Liver (tissue), 9 donors: ENCODE results near the gene GNAT2. TPM values are rescaled to one million over a fixed set of nuclear protein-coding genes. Genes with fewer than 3 reads are reported as not detected.

Source experiments
- DNase-seq: peaks from one replicate; pipeline ENCODE4 v3.0.0-alpha.2; 2017; ENCODE audit warnings: low spot score
- H3K27ac ChIP-seq, 2 donors: one replicate each; pipeline ENCODE4 v1.7.0; 2013; ENCODE audit warnings: inconsistent platforms in 2 of 2, low read length in 2 of 2, control low read depth in 1 of 2, low read depth in 1 of 2, mild to moderate bottlenecking in 1 of 2
- H3K27me3 ChIP-seq, 4 donors: one replicate each; pipeline versions ENCODE4 v1.6.1 to v1.7.0; 2013; ENCODE audit warnings: low read length in 3 of 4, inconsistent platforms in 1 of 4, mild to moderate bottlenecking in 1 of 4, moderate library complexity in 1 of 4; ENCODE audit not compliant: control insufficient read depth in 4 of 4, insufficient read depth in 4 of 4
- H3K36me3 ChIP-seq, 4 donors: one replicate each; pipeline versions ENCODE4 v1.6.1 to v1.7.0; 2013; ENCODE audit warnings: low read length in 3 of 4, mild to moderate bottlenecking in 3 of 4, low read depth in 1 of 4, moderate library complexity in 1 of 4; ENCODE audit not compliant: control insufficient read depth in 4 of 4, insufficient read depth in 3 of 4
- H3K4me1 ChIP-seq, 4 donors: one replicate each; pipeline versions ENCODE4 v1.6.1 to v1.7.0; 2013; ENCODE audit warnings: low read length in 3 of 4, mild to moderate bottlenecking in 3 of 4, moderate library complexity in 1 of 4; ENCODE audit not compliant: control insufficient read depth in 4 of 4, insufficient read depth in 4 of 4
- H3K4me3 ChIP-seq, 3 donors: one replicate each; pipeline versions ENCODE4 v1.6.1 to v1.7.0; 2013; ENCODE audit warnings: low read length in 3 of 3, control low read depth in 1 of 3, low read depth in 1 of 3, mild to moderate bottlenecking in 1 of 3
- H3K9ac ChIP-seq, 2 donors: one replicate each; pipeline ENCODE4 v1.7.0; 2013; ENCODE audit warnings: low read length in 2 of 2, mild to moderate bottlenecking in 2 of 2, moderate library complexity in 2 of 2, control low read depth in 1 of 2, low read depth in 1 of 2
- H3K9me3 ChIP-seq, 4 donors: one replicate each; pipeline versions ENCODE4 v1.6.1 to v1.7.0; 2013; ENCODE audit warnings: low read length in 3 of 4; ENCODE audit not compliant: control insufficient read depth in 4 of 4
- ATF3 ChIP-seq: IDR thresholded peaks from 2 replicates; pipeline ENCODE4 v1.6.1; 2016; ENCODE audit warnings: antibody characterized with exemption
- CTCF ChIP-seq: fragments of 150-350 bp; IDR thresholded peaks from 2 replicates; pipeline ENCODE4 v1.5.1; 2017; ENCODE audit warnings: improper control_type of control experiment, low read depth, low read length; ENCODE audit not compliant: missing input control
- FOXA1 ChIP-seq: IDR thresholded peaks from 2 replicates; pipeline ENCODE4 v1.6.1; 2016; ENCODE audit warnings: antibody characterized with exemption
- GABPA ChIP-seq, 2 donors: IDR thresholded peaks in 1 of 2; conservative IDR thresholded peaks in 1 of 2; 2 replicates each; pipeline ENCODE4 v1.6.1; 2016; ENCODE audit warnings: antibody characterized with exemption in 2 of 2, mild to moderate bottlenecking in 1 of 2, moderate library complexity in 1 of 2
- HNF4A ChIP-seq, 2 donors: conservative IDR thresholded peaks; 2 replicates each; pipeline ENCODE4 v1.6.1; 2016; ENCODE audit warnings: antibody characterized with exemption in 2 of 2, mild to moderate bottlenecking in 2 of 2
- HNF4G ChIP-seq: IDR thresholded peaks from 2 replicates; pipeline ENCODE4 v1.6.1; 2016; ENCODE audit warnings: antibody characterized with exemption
- JUND ChIP-seq, 2 donors: IDR thresholded peaks; 2 replicates each; pipeline ENCODE4 v1.6.1; 2016; ENCODE audit warnings: antibody characterized with exemption in 2 of 2
- MAX ChIP-seq: IDR thresholded peaks from 2 replicates; pipeline ENCODE4 v1.6.1; 2016; ENCODE audit warnings: antibody characterized with exemption
- NR2F2 ChIP-seq: IDR thresholded peaks from 2 replicates; pipeline ENCODE4 v1.6.1; 2016; ENCODE audit warnings: antibody characterized with exemption
- RAD21 ChIP-seq, 2 donors: IDR thresholded peaks; 2 replicates each; pipeline ENCODE4 v1.6.1; 2016; ENCODE audit warnings: antibody characterized with exemption in 2 of 2, mild to moderate bottlenecking in 2 of 2
- RXRA ChIP-seq, 2 donors: IDR thresholded peaks; 2 replicates each; pipeline ENCODE4 v1.6.1; 2017 to 2018; ENCODE audit warnings: antibody characterized with exemption in 2 of 2, mild to moderate bottlenecking in 1 of 2
- SP1 ChIP-seq: IDR thresholded peaks from 2 replicates; pipeline ENCODE4 v1.6.1; 2018; ENCODE audit warnings: antibody characterized with exemption, mild to moderate bottlenecking
- TAF1 ChIP-seq: conservative IDR thresholded peaks from 2 replicates; pipeline ENCODE4 v1.6.1; 2016; ENCODE audit warnings: antibody characterized with exemption, mild to moderate bottlenecking
- YY1 ChIP-seq: IDR thresholded peaks from 2 replicates; pipeline ENCODE4 v1.6.1; 2016; ENCODE audit warnings: antibody characterized with exemption, mild to moderate bottlenecking
- ZBTB33 ChIP-seq: IDR thresholded peaks from 2 replicates; pipeline ENCODE4 v1.6.1; 2016; ENCODE audit warnings: antibody characterized with exemption
- WGBS: extraction: QIAGEN DNeasy Blood & Tissue Kit; methylation state at CpG from one replicate; pipeline ENCODE4 v1.1.7; 2013; 5-methylcytosine and 5-hydroxymethylcytosine counted together
- polyA plus RNA-seq, 2 donors: library from polyadenylated mRNA; stranded (reverse) in 1 of 2; unstranded in 1 of 2; fragments of 200-250 nt in 1 of 2; fragments of >200 nt in 1 of 2; fragmentation: Nextera tagmentation in 1 of 2; extraction: Ambion mirVana in 1 of 2; gene quantifications; one replicate each; pipeline versions ENCODE4 v1.2.1 to v1.2.3, GENCODE V29; 2013 to 2015
- total RNA-seq, 2 donors: library from RNA; depleted of rRNA; stranded (reverse); fragments of >200 nt; gene quantifications; one replicate each; pipeline ENCODE4 v1.2.3, GENCODE V29; 2014
- TF ChIP-seq, protein P1 (sequence below): IDR thresholded peaks from 2 replicates; pipeline ENCODE4 v1.6.1; 2016; ENCODE audit warnings: antibody characterized with exemption, mild to moderate bottlenecking
- donor health status: healthy.
- donor health status: healthy.
- donor health status: healthy.
- donor health status: healthy.
- donor health status: healthy.

The GNAT2 gene
- total and polyA plus RNA-seq, 4 donors = 0.09 to 0.17 (median 0.17) TPM; not detected in 1

- DNase-seq = no peak
- Histone ChIP-seq H3K27me3 (no peaks in the 10 kb centered on the region), H3K27ac (no peak overlapping the region)
Observed at GRCh38 chr1:109664671-109665070, 45.3 kb upstream of the GNAT2 start.

More at GRCh38 chr1:109664671-109665070, 45.3 kb upstream of the GNAT2 start:
- Histone ChIP-seq H3K9ac (no peak overlapping the region), H3K4me3 (no peak overlapping the region), H3K9me3 (no peaks in the 10 kb centered on the region), H3K36me3 (peaks cover 0 to 15% (median 7%) of the 10 kb centered on the region in 4 donors), H3K4me1 (peaks cover 0 to 5% (median 0%) of the 10 kb centered on the region in 4 donors)
- 93% methylated on average over 1 of the region's 1 CpG for WGBS
- TF ChIP-seq, protein P1, sequence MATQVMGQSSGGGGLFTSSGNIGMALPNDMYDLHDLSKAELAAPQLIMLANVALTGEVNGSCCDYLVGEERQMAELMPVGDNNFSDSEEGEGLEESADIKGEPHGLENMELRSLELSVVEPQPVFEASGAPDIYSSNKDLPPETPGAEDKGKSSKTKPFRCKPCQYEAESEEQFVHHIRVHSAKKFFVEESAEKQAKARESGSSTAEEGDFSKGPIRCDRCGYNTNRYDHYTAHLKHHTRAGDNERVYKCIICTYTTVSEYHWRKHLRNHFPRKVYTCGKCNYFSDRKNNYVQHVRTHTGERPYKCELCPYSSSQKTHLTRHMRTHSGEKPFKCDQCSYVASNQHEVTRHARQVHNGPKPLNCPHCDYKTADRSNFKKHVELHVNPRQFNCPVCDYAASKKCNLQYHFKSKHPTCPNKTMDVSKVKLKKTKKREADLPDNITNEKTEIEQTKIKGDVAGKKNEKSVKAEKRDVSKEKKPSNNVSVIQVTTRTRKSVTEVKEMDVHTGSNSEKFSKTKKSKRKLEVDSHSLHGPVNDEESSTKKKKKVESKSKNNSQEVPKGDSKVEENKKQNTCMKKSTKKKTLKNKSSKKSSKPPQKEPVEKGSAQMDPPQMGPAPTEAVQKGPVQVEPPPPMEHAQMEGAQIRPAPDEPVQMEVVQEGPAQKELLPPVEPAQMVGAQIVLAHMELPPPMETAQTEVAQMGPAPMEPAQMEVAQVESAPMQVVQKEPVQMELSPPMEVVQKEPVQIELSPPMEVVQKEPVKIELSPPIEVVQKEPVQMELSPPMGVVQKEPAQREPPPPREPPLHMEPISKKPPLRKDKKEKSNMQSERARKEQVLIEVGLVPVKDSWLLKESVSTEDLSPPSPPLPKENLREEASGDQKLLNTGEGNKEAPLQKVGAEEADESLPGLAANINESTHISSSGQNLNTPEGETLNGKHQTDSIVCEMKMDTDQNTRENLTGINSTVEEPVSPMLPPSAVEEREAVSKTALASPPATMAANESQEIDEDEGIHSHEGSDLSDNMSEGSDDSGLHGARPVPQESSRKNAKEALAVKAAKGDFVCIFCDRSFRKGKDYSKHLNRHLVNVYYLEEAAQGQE = no peak
- TF ChIP-seq FOXA1 = no peak
- no peak for TF ChIP-seq RXRA (IDR thresholded peaks at IDR 0.05)
- TF ChIP-seq SP1 = no peak
- TF ChIP-seq RAD21 (IDR thresholded peaks at IDR 0.05) = no peak
- no peak for TF ChIP-seq MAX
- no peak for TF ChIP-seq HNF4G
- no peak for TF ChIP-seq HNF4A (conservative IDR thresholded peaks at IDR 0.05)
- no peak for TF ChIP-seq CTCF
- TF ChIP-seq ZBTB33 = no peak
- TF ChIP-seq JUND (IDR thresholded peaks at IDR 0.05) = no peak
- TF ChIP-seq TAF1 = no peak
- no peak for TF ChIP-seq GABPA (IDR thresholded peaks at IDR 0.05 in 1 of 2, conservative IDR thresholded peaks at IDR 0.05 in 1 of 2)
- no peak for TF ChIP-seq YY1
- TF ChIP-seq NR2F2 = no peak
- no peak for TF ChIP-seq ATF3
